ENCODE results near the gene HEYL. TPM values are rescaled to one million over a fixed set of nuclear protein-coding genes. Genes with fewer than 3 reads are reported as not detected.

Gene HEYL
- total RNA-seq, 2 experiments from 2014 or later, result 0.05 TPM; not detected in 1

GRCh38 chr1:39677645-39678044, 38.2 kb upstream of the HEYL start:
- Mint-ChIP-seq H3K27me3 (peaks cover 12% of the 10 kb centered on the region), H3K9me3 (no peaks in the 10 kb centered on the region), H3K4me3 (no peak overlapping the region), H3K27ac (no peak overlapping the region), H3K36me3 (ENCODE audit: low read depth) (no peaks in the 10 kb centered on the region), H3K4me1 (ENCODE audit: low read depth) (peaks cover 18% of the 10 kb centered on the region)
- ATAC-seq (ENCODE audit: poor library complexity) (no peak), DNase-seq (no peak)
- Histone ChIP-seq H3K9me3 (ENCODE audit: control insufficient read depth in 1 of 2, insufficient read depth in 1 of 2, low read length in 2 of 2) (no peaks in the 10 kb centered on the region), H3K36me3 (ENCODE audit: insufficient read depth, low read length) (no peaks in the 10 kb centered on the region), H3K27ac (ENCODE audit: low read depth in 1 of 2, low read length in 2 of 2) (no peak overlapping the region), H3K4me3 (ENCODE audit: low read length) (no peak overlapping the region), H3K27me3 (ENCODE audit: control insufficient read depth in 1 of 2, insufficient read depth in 2 of 2, low read length in 2 of 2) (peaks cover 3 to 9% of the 10 kb centered on the region in 2 experiments), H3K4me1 (ENCODE audit: insufficient read depth, low read length) (peaks cover 14% of the 10 kb centered on the region)
- ChIA-PET CTCF (interaction anchor here (1.6 kb wide), 1 partner anchor 20 kb away, joined by 3 read pairs; no protein-coding TSS in a partner anchor), POLR2A (interaction anchor here (1.2 kb wide), 1 partner anchor 14 kb away, joined by 4 read pairs; no protein-coding TSS in a partner anchor)
- intact Hi-C loops (cut with DNase I, micrococcal nuclease), result no loop called here
- no peak for TF ChIP-seq CTCF (IDR thresholded peaks at IDR 0.05)

- H3K4me1 Mint-ChIP-seq (ENCODE audit: low read depth), result peaks cover 18% of the 10 kb centered on the region
- no peak overlapping the region for H3K4me3 Mint-ChIP-seq
- peaks cover 12% of the 10 kb centered on the region for H3K27me3 Mint-ChIP-seq
- H3K27ac ChIP-seq (ENCODE audit: low read depth in 1 of 2, low read length in 2 of 2), result no peak overlapping the region
- no peaks in the 10 kb centered on the region for H3K9me3 ChIP-seq (ENCODE audit: control insufficient read depth in 1 of 2, insufficient read depth in 1 of 2, low read length in 2 of 2)
- H3K36me3 ChIP-seq (ENCODE audit: insufficient read depth, low read length), result no peaks in the 10 kb centered on the region
- TF ChIP-seq CTCF (IDR thresholded peaks at IDR 0.05), result no peak
- no peak for DNase-seq
- H3K4me3 ChIP-seq (ENCODE audit: low read length), result no peak overlapping the region
- peaks cover 16% of the 10 kb centered on the region for H3K4me1 ChIP-seq (ENCODE audit: insufficient read depth, low read length)
- intact Hi-C loops (cut with DNase I, micrococcal nuclease), result no loop called here
- H3K27me3 ChIP-seq (ENCODE audit: control insufficient read depth in 1 of 2, insufficient read depth in 2 of 2, low read length in 2 of 2), result peaks cover 9 to 12% of the 10 kb centered on the region in 2 experiments
- ATAC-seq (ENCODE audit: poor library complexity), result no peak
- no peaks in the 10 kb centered on the region for H3K9me3 Mint-ChIP-seq
- ChIA-PET CTCF (interaction anchor here (1.4 to 1.6 kb wide), 2 partner anchors 19 to 23 kb away, joined by 3 to 5 read pairs; no protein-coding TSS in a partner anchor), POLR2A (no interaction called here)
- no peak overlapping the region for H3K27ac Mint-ChIP-seq
- no peaks in the 10 kb centered on the region for H3K36me3 Mint-ChIP-seq (ENCODE audit: low read depth)
These were observed 37.6 kb upstream of the HEYL start for GRCh38 chr1:39676948-39677548.

- no peak overlapping the region for H3K4me3 ChIP-seq (ENCODE audit: low read length)
- TF ChIP-seq CTCF (IDR thresholded peaks at IDR 0.05), result no peak
- H3K27ac ChIP-seq (ENCODE audit: low read depth in 1 of 2, low read length in 2 of 2), result no peak overlapping the region
- ATAC-seq (ENCODE audit: poor library complexity) (no peak), DNase-seq (no peak)
- Mint-ChIP-seq H3K36me3 (ENCODE audit: low read depth) (no peaks in the 10 kb centered on the region), H3K4me1 (ENCODE audit: low read depth) (peaks cover 14% of the 10 kb centered on the region), H3K4me3 (no peak overlapping the region), H3K27me3 (peaks cover 21% of the 10 kb centered on the region), H3K9me3 (no peaks in the 10 kb centered on the region), H3K27ac (no peak overlapping the region)
- intact Hi-C loops (cut with DNase I, micrococcal nuclease), result no loop called here
- H3K36me3 ChIP-seq (ENCODE audit: insufficient read depth, low read length), result no peaks in the 10 kb centered on the region
- POLR2A ChIA-PET, result no interaction called here
- H3K4me1 ChIP-seq (ENCODE audit: insufficient read depth, low read length), result peaks cover 17% of the 10 kb centered on the region
- peaks cover 0 to 5% of the 10 kb centered on the region in 2 experiments for H3K9me3 ChIP-seq (ENCODE audit: control insufficient read depth in 1 of 2, insufficient read depth in 1 of 2, low read length in 2 of 2)
- CTCF ChIA-PET, result no interaction called here
- H3K27me3 ChIP-seq (ENCODE audit: control insufficient read depth in 1 of 2, insufficient read depth in 2 of 2, low read length in 2 of 2), result peaks cover 27 to 28% of the 10 kb centered on the region in 2 experiments
These were observed 35.8 kb upstream of the HEYL start for GRCh38 chr1:39675220-39675619.

All from CD4-positive, alpha-beta T cell (primary cell).